GM21529 (cell line): ENCODE results near the gene MRGPRD.

ENCODE experiments used
- ATAC-seq: cut with Tn5 transposase; IDR thresholded peaks from one replicate; pipeline ENCODE4 v1.9.1; 2021; ENCODE audit not compliant: unreplicated experiment

Gene MRGPRD

GRCh38 chr11:68980776-68981065, at the start of gene MRGPRD:
Gene MRGPRD, minus strand, starts transcription at chr11:68980986. Its CDS starts 0 bp downstream, at chr11:68980986.
- ATAC-seq: no peak

GRCh38 chr11:69030301-69030700, 49.5 kb upstream of the MRGPRD start:
- no peak for ATAC-seq

- no peak for ATAC-seq
Measured at GRCh38 chr11:69027704-69028372, 47.1 kb upstream of the MRGPRD start.

- ATAC-seq: no peak
Measured at GRCh38 chr11:69024509-69024908, 43.7 kb upstream of the MRGPRD start.

- ATAC-seq: no peak
Measured at GRCh38 chr11:69022260-69022659, 41.5 kb upstream of the MRGPRD start.

GRCh38 chr11:69018924-69019323, 38.1 kb upstream of the MRGPRD start:
- ATAC-seq: no peak

DNA sequence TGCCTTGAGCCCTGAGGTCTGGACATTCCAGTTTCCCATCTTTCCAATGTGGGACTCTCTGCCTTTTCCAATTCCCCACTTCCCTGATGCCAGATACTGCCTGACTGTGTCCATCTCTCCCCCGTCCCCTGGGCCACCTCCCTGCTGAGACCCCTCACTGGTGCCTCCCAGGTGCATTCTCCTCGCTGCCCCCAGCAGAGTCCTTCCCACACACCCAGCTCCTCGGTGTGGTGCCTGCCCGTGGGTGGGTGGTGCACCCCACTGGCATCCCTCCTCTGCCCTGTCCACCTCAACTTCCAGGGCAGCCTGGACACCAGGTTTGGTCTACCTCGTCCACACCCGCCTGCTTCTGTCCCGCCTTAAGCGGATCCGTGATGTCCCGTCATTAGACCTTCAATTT, 37.2 kb upstream of the MRGPRD start:
- ATAC-seq: no peak

GRCh38 chr11:69014898-69015549, 34.2 kb upstream of the MRGPRD start:
- ATAC-seq: no peak

DNA sequence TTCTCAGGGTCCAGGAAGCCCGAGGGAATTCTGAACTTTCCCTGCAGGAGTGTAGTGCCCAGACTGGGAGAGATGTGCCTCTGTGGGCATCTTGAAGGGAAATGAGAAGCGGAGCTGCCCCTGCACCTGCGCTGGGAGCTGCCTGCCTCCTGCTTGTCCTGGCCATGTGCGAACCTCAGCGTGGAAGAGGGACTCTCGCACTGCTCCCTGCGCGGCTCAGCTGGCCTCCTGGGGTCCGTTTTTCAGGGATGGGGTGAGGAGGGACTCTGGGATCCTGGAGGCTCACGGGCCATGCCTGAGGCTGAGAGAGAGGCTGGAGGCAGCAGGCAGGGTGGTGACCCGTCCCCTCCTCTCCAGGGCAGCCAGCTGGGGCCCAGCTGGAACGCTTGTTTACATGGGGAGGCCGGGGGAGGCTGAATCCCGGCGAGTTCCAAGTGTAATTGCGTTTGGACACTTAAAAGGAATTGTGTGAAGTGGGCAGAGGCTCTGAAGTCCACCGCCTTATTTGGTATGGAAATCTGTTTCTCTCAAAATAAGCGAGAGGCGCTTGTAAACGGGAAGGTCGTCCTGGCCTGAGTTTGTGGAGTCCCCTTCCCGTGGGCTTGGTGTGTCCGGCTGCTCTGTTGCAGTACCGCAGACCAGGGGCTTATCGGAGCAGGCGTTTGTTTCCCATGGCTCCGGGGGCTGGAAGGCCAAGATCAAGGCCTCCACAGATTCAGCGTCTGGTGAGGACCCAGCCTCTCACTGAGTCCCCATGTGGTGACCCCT, 33.5 kb upstream of the MRGPRD start:
- no peak for ATAC-seq

GRCh38 chr11:69013009-69013951, 32.5 kb upstream of the MRGPRD start, which contains the start of gene MRGPRF:
Gene MRGPRF, minus strand, starts transcription at chr11:69013246. Its CDS starts 3,345 bp downstream, at chr11:69009901.
- ATAC-seq: no peak

GRCh38 chr11:69012092-69013008, 31.6 kb upstream of the MRGPRD start:
- no peak for ATAC-seq

DNA sequence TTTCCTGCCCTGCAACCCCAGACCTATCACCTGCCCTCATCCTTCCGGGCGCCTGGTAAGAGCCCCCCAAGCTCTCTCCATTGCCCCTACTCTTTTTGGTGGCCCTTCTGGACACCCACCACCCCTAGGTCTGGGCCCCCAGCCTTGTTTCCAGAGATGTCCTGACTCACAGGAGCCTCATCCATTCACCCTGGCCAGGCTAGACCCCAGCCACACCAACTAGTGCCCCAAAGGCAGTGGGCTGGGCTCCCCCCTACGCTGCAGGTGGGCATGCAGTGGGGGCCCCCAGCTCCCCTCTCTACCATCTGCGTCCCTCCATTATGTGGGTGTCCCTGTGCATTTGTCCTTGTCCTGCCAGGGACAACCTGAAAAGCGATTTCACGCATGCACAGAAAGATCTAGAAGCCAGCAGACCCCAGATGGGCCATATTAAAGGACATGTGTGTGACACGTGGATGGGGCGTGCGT, 30.9 kb upstream of the MRGPRD start:
- no peak for ATAC-seq

- ATAC-seq: no peak
Measured at GRCh38 chr11:69010964-69011623, 30.3 kb upstream of the MRGPRD start.

DNA sequence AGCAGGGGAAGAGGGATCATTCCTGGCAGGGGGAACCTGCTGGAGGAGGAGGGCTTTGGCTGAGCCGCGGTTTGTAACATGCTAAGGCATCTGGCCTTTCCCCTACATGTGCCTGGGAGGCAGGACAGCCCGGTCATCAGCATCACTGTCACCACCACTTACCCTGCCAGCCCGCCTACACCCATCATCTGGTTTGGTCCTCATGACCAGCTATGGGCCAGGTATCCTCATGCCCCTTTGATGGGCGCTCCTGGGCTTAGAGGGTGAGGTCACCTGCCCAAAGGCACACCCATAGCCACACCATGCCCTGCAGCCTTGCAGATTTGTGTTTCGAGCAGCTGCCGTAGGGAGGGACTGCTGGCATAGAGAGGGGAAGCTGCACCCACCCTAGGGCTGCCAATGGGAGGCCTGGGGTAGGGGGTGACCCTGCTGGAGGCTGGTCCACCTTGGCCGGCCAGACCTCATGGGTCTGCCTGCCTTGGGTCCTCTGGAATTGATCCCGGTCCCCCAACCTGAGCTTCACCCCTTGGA, 29.6 kb upstream of the MRGPRD start:
- ATAC-seq: no peak

GRCh38 chr11:69009441-69010211, 28.8 kb upstream of the MRGPRD start:
- no peak for ATAC-seq

- no peak for ATAC-seq
Measured at GRCh38 chr11:69008737-69009440, 28.1 kb upstream of the MRGPRD start.

DNA sequence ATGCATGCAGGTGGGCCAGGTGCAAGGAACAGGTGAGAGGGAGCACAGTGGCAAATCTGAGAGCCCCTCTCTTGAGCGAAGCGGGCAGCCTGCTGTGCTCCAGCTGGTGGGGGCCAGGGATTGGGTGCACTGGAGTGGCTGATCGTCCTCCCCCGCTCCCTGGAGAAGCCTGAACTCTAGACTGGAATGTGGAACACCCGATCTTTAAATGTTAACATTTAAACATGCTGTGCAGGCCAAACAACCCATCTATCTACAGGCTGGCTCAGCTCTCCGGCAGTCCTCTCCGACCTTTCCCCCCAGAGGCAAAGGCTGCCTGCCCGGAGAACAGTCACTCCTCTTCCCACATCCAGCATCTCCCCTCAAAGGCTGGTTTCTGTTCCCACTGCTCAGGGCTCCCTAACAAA, 27.2 kb upstream of the MRGPRD start:
- ATAC-seq: no peak

DNA sequence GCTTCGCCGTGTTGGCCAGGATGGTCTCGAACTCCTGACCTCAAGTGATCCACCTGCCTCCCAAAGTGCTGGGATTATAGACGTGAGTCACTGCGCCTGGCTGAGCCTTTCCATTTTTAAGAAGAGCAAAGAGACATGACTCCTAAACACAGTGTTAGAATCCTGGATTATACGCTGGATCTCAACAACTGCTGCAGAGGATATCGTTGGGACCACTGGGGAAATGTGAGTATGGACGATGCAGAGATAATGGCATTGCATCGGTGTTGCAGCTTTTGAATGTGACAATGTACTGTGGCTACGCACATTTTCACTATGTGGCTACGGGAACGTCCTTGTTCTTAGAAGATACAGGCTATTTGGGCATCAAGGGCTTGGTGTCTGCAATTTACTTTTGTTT, 26.0 kb upstream of the MRGPRD start:
- no peak for ATAC-seq
